D721Med (cell line): ENCODE results near the gene GABRB1.

ENCODE experiments used
- DNase-seq: peaks from one replicate; pipeline ENCODE4 v3.0.0; 2011; ENCODE audit warnings: low spot score; ENCODE audit not compliant: insufficient read length
- FAIRE-seq: peaks from 2 replicates; lab custom pipeline; 2011; peaks lifted over from hg19 to GRCh38; lab: Jason Lieb, UNC
- CTCF ChIP-seq: IDR thresholded peaks from 2 replicates; pipeline ENCODE4 v1.5.1; 2012; ENCODE audit warnings: mild to moderate bottlenecking, control low read depth; ENCODE audit not compliant: insufficient read depth; ENCODE audit errors: missing control alignments

Gene GABRB1

GRCh38 chr4:47406408-47406807, 375.0 kb downstream of the GABRB1 start:
- FAIRE-seq: no peak
- no peak for TF ChIP-seq CTCF
- DNase-seq: no peak

- DNase-seq (no peak), FAIRE-seq (no peak)
These were observed 378.9 kb downstream of the GABRB1 start for GRCh38 chr4:47410271-47410670.

GRCh38 chr4:47413521-47413920, 382.2 kb downstream of the GABRB1 start:
- no peak for FAIRE-seq
- DNase-seq: no peak
- no peak for TF ChIP-seq CTCF

More at GRCh38 chr4:47410271-47410670, 378.9 kb downstream of the GABRB1 start:
- TF ChIP-seq CTCF: no peak

- no peak for FAIRE-seq
- DNase-seq: no peak
- no peak for TF ChIP-seq CTCF
These were observed 384.4 kb downstream of the GABRB1 start for GRCh38 chr4:47415719-47416118.

GRCh38 chr4:47418147-47418546, 386.8 kb downstream of the GABRB1 start:
- no peak for TF ChIP-seq CTCF
- no peak for FAIRE-seq
- DNase-seq: no peak

GRCh38 chr4:47419296-47419695, 387.9 kb downstream of the GABRB1 start:
- no peak for FAIRE-seq
- no peak for TF ChIP-seq CTCF
- DNase-seq: no peak

GRCh38 chr4:47425628-47426027, 394.3 kb downstream of the GABRB1 start:
- FAIRE-seq (no peak), DNase-seq (no peak)
- TF ChIP-seq CTCF: no peak
